ENCODE results near the gene SPA17.

Gene SPA17

GRCh38 chr11:124663861-124664260 lies 9.8 kb upstream of the SPA17 start:
- DNase-seq: no peak

- no peak for DNase-seq
Measured at GRCh38 chr11:124667601-124668000, 6.1 kb upstream of the SPA17 start.

DNA sequence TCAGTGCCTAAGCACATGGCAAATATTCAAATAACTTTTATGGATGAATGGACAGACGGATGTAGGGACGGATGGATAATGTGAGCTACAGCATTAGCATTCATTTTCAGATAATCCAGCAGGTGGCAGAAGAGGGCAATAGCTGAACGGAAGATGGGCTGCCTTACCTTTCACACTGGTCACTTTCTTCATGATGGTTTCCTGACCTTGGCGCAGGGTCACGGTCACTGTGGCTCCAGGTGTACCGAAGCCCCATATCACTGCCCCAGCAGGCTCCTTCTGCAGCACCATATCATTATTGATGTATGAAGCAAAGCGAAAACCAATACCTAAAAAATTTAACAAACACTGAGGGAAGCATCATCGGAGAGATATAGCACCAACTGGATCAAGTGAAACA lies 4.5 kb upstream of the SPA17 start:
- DNase-seq: peak; percentile 28

DNA sequence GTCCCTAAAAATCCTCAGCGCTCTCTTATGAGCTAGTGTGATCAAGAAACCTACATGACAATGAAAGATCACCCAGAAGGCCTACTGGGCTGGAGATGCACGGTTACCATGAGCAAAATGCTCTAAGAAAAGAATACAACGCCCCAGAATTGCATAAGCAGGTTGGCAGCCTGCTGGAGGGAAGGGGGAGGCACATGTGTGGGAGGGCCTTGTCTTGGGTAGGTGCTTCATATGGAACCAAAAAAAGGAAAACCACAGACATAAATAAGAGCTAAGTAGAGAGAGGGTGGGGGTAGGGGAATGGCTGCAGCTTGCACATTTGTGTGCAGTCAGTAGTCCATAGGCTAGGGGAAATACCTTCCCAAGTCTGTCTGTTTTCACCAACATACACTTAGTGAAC lies 3.0 kb upstream of the SPA17 start:
- no peak for DNase-seq

- DNase-seq: no peak
Measured at GRCh38 chr11:124672536-124673215, 1.0 kb upstream of the SPA17 start.

- no peak for DNase-seq
Measured at GRCh38 chr11:124674168-124674517, 439 bp downstream of the SPA17 start.

DNA sequence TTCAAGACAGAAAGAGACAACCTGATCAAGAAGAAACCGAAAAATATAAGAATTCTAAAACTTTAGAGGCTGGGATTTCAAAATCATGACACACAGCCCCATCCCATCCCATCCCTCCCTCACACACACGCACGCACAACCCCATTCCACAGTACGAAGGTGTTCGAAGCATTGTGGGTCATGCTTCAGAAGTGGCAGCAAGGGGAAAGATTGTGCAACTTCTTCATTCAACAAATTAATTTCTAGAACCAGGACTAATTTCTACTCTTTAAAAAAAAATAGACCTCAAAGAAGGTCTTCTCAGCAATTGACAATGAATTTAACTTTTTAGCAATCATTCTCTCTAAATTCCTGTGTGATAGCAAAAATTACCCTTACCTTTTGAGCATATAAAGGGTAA lies 867 bp downstream of the SPA17 start:
- DNase-seq: no peak

DNA sequence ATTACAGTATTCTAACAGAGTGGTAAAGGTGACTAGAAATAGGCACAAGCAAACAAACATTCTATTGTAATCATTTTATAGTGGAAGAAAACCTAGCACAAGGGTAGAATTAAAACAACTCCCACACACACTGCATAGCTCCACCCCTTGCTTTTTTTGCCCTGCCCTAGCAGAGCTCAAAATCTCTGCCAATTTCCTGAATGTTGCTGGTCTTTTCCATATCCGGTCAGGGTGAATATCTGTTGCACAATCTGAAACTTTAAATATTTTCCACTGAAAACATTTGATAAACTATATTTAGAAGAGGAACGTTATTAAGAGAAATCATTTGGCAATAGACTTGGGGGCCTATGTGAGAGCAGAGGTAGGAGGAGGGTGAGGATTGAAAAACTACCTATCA lies 2.7 kb downstream of the SPA17 start:
- no peak for DNase-seq

DNA sequence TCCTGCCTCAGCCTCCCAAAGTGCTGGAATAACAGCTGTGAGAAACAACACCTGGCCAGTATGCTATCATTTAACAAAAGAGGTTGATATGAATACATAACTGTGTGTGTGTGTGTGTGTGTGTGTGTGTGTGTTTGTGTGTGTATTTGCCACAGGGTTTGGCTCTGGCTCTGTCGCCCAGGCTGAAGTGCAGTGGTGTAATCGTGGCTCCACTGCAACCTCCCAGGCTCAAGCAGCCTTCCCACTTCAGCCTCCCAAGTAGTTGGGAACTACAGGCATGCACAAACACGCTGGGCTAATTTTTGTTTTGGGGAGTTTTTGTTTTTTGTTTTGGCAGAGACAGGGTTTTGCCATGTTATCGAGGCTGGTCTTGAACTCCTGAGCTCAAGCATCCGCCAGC lies 4.7 kb downstream of the SPA17 start:
- no peak for DNase-seq

DNA sequence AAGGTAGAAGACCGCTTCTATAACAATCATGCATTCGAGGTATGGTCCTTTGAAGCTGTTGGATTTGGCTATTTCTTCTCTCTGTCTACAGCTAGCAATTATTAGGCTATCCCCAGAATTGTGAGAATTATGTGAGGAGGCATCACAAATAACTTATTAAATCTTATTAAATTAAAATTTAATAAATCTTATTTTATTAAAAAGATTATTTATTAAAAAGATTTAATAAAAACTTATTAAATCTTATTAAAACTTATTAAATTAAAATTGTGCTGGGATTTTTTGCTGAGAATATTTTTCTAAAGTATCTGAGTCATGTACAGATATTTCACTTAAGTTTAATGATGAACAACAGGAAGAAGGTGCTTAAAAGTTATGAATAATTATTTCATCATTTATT lies 7.7 kb downstream of the SPA17 start:
- no peak for DNase-seq

DNA sequence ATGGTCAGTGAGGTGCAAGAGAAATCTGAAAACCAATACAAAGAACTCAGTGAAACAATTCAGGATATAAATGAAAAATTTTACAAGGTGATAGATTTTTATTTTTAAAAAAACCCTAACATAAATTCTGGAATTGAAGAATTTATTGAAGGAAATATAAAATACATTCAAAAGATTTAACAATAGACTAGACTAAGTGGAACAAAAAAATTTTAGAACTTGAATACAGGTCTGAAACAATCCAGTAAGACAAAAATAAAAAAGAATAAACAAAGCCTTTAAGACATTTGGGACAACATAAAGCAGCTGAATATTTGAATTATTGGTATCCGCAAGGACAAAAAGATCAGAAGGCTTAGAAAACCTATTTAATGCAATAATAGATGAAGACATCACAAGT lies 8.7 kb downstream of the SPA17 start:
- DNase-seq: no peak

DNA sequence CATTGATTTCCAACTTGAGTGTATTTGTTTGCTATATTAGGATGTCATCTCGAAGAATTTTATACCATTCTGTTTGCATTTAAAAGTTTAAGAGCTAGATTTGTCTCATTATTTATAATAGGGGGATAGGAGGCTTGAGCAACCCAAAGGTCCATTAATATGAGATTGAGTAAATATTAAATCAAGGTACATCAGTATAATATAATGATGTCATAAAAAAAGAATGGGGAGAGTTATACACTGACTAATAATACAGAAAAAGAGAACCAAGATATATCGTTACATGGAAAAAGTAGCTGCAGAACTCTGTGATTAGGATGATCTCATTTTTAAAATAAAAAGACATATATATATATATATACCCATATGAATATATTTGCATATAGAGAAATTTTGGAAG lies 19.4 kb downstream of the SPA17 start:
- no peak for DNase-seq

DNA sequence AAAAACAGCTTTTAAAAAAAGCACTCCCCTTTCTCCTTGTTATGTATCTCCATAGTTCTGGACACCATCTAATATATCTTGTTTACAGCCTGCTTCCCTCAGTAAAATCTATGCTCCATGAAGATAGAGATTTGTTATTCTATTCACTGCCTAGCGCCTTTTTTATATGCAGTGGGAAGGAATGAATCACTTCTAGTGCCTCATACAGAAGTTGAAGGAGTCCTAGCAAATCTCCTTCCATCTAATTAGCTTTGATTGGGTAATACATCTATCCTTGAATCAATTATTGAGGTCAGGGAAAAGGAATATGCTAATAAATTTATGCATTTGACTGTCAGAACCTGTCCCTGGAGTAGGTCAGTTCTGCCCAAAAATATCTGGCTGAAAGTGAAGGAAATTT lies 25.8 kb downstream of the SPA17 start:
- DNase-seq: no peak

DNA sequence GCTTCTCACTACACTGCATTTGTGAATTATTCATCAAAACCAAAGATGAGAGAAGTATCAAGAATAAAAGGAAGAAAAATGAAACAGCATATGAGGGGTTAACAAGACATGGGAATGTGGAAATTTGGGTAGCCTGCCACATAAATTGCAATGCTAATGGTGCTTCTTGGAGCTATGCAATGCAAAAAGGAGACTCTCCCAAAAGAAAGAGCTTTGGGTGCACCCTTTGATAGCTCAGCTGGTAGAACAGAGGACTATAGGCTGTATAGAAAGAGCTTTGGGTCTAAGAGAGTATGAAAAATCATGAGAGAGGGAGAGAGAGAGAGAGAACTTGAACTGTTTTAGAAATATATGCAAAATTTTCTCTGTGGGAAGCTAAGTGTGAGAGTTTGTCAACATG lies 26.3 kb downstream of the SPA17 start:
- DNase-seq: no peak

DNA sequence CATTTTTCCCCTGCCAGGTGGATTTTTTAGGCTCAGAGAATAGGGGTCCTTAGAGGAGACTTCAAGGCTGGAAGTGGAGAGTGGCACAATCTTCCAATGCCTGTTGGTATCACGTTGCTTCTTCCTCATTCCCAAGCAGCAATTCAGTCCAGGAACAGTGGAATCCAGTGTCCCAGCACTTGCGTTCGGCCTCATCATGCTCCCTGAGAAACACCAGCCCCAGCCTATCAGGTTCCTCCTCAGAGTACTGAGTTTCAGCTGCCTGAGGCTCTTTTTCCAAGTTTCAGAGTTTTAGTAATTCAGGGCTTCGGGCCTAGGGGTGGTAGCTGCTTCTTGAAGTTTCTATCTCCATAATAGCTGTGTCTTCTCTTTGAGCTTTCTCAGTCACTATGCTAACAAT lies 34.1 kb downstream of the SPA17 start:
- DNase-seq: no peak

DNA sequence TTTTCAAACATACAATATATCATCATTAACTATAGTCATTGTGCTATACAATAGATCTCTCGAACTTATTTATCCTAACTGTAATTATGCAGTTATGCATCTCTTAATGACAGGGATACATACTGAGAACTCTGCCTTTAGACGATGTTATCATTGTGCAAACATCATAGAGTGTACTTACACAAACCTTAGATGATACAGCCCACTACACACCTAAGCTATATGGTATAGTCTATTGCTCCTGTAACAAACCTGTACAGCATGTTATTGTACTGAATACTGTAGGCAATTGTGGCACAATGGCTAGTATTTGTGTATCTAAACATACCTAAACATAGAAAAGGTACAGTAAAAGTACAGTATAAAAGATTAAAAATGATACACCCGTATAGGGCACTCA lies 38.7 kb downstream of the SPA17 start:
- DNase-seq: no peak

DNA sequence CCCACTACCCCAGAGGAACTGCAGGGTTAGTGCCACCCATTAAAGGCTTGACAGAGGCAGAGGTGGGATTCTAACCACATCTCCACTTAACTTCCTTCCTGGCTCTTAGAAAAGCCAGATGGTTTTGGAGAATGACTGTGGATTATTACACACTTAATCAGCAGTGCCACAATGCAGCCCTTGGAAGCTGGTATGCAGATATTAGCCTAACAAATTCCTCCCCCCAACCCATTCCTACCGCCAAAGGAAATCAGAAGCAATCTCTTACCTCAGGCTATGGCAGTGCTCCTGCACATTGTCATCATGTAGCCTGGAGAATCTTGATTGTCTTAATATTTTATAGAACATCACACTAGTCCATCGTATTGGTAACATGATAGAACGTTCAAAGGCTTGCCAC lies 42.9 kb downstream of the SPA17 start:
- DNase-seq: no peak

GRCh38 chr11:124717421-124717785 lies 43.7 kb downstream of the SPA17 start:
- no peak for DNase-seq

GRCh38 chr11:124717786-124718651 lies 44.3 kb downstream of the SPA17 start:
- DNase-seq: no peak

GRCh38 chr11:124718801-124719200 lies 45.1 kb downstream of the SPA17 start:
- DNase-seq: no peak

- no peak for DNase-seq
Measured at GRCh38 chr11:124719534-124719933, 45.8 kb downstream of the SPA17 start.

- no peak for DNase-seq
Measured at GRCh38 chr11:124722176-124722575, 48.5 kb downstream of the SPA17 start.

DNA sequence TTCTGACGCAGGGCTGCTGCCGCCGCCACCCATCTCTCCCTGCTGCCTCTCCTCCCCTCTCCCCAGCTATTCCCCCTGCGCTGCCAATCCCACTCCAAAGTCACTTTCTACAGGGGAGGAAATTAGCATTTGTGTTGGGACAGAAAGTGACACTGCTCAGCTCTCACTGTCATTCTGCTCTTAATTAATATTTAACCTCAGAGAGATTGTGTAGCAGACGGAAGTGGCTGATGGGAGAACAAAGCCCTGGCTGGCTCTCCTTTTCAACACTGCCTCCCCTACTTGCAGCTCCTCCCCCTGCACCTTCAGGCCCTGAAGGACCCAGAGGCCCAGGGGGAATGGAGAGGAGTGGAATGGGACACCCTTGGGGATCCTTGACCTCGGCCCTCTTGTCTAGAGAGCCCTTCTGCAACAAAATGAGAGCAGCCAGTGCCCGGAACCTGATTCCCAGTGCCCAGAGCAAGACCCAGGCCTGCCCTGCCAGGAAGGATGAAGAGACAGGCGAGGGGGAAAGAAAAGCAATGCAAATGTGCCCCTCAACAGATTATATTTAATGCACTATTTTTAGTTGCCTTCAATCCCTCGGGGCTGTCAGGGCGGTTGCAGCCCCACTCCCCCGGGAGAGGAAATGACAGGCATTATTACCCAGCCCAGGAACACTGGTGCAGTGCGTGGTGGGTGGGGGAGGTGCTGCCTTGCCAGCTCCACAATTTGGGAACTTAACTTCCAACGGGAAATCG lies 51.4 kb downstream of the SPA17 start:
- DNase-seq: no peak

GRCh38 chr11:124725719-124726105 lies 52.0 kb downstream of the SPA17 start:
- no peak for DNase-seq
